Thyroid gland (tissue), 4 donors: ENCODE results near the gene INHBA.

ENCODE experiments used
- CTCF ChIP-seq, 6 experiments: fragments of 200-600 bp in 3 of 6; fragments of 450-650 bp in 3 of 6; sonication (generic) in 3 of 6; IDR thresholded peaks; one replicate each; pipeline ENCODE4 v1.5.1; 2016 to 2019; ENCODE audit warnings: antibody characterized with exemption in 6 of 6, mild to moderate bottlenecking in 2 of 6, inconsistent platforms in 1 of 6, moderate library complexity in 1 of 6
- POLR2A ChIP-seq, 2 donors: fragments of 450-650 bp; IDR thresholded peaks; one replicate each; pipeline ENCODE4 v1.6.1; 2017; ENCODE audit warnings: antibody characterized with exemption in 2 of 2, mild to moderate bottlenecking in 2 of 2, moderate library complexity in 1 of 2

DNA sequence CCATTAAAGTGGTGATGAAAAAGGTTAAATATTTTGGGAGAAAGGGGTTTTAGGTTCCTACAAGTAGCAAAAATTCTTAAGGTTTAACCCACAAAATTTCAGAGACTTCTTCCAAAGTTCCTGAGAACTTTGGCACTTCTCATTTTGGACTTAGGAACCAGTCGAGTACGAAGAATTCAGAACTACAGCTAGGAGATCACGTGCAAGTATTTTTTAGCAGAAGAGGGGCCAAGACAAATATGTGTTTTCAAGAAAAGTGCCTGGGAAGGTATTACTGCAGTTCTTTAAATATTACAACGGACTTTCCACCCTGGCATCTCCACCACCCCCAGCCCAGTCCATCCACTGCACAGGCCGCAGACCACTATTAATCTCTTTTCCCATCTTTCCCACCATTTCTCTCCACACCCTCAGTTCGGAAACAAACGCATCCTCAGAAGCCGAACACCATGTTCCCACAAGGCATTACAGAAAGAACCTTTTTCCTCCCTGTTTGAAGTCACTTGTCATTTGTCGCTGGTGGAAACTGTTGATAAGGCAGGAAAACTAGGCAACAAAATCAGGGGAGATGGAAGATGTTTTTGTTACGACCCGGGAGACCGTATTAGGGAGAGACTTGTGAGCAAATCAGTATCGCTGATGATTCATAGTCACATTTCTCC, 7.1 kb downstream of the INHBA start:
- TF ChIP-seq POLR2A (IDR thresholded peaks at IDR 0.05) = no peak
- no peak for TF ChIP-seq CTCF (IDR thresholded peaks at IDR 0.05)
